ENCODE measurements around the gene NFE2L1. TPM values are rescaled to one million over a fixed set of nuclear protein-coding genes. Genes with fewer than 3 reads are reported as not detected.
"Not testable (repeated sequence)": the region's sequence is repeated elsewhere in the genome, so short reads cannot be mapped to it uniquely, and the experiment has no call there.

The NFE2L1 gene
- total and polyA plus RNA-seq, 5 experiments from 2014 or later: 5.0 to 50.4 (median 14.2) TPM

DNA sequence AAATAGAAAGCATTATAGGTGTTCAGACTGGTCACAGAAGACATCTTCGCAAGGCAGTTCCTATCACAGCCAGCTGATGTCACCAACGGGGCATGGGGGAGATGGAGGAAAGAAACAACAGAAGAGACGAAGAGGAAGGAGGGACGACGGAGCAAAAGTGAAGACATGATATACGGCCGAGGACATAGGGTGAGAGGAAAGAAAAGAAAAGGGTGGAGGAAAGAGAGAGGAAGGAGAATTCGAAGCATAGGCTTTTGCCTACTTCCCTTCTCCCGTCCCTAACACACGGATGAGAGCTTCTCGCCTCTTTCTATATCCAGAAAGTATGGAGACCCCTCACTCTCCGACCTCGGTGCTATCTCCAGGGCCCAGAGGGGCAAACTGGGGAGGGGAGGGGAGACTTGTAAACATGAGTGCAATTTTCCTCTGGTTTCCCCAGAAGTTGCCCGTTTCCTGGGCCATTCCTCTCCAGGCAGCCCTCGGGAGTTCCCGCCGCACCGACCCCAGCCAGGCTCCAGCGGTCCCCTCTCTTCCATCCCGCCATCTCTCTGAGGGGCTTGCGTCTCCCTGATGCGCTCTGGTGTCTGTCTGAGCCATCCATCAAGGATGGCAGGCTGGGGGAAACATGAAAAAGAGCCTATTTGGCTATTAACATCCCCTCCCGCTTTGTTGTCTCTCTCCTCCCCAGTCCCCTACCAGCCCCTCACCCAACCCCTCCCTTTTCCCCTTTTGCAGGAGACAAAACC lies 36.6 kb upstream of the NFE2L1 start:
- Mint-ChIP-seq H3K4me3 (peak overlapping the region; percentile 70 to 94 (median 86)), H3K9me3 (no peaks in the 10 kb centered on the region), H3K27me3 (peaks cover 33 to 64% (median 46%) of the 10 kb centered on the region in 5 donors), H3K27ac (peak overlapping the region in 6 of 10 donors; percentile 13 to 60 (median 26)), H3K36me3 (no peaks in the 10 kb centered on the region), H3K4me1 (peaks cover 10 to 16% (median 12%) of the 10 kb centered on the region in 4 donors)
- ATAC-seq (peak; percentile 65 to 78), DNase-seq (peak in 9 of 10 donors; percentile 6 to 74 (median 38))
- POLR2A ChIA-PET: interaction anchor here (0.6 kb wide), 1 partner anchor 56 kb away, joined by 4 read pairs; no protein-coding TSS in a partner anchor

DNA sequence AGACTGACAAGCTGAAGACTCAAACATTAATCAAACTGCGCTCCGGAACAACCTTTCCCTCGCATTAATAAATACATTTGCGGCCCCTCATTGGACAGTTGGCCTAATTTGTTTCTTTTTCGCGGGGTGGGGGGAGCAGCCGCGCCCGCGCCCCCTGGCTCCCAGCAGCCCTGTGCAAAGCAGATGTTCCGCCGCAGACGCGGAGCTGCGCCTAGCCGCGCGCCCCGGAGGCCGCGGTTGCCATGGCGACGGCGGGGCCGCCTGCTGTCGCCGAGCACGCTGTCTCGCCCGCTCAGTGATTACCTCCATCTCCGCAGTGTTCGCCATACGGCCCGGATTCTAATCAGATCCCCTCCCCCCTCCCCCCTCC lies 36.0 kb upstream of the NFE2L1 start:
- Mint-ChIP-seq H3K36me3 (no peaks in the 10 kb centered on the region), H3K4me1 (peaks cover 10 to 16% (median 12%) of the 10 kb centered on the region in 4 donors), H3K9me3 (no peaks in the 10 kb centered on the region), H3K27ac (peak overlapping the region in 3 of 10 donors; percentile 21 to 60 (median 47)), H3K27me3 (peaks cover 29 to 60% (median 42%) of the 10 kb centered on the region in 5 donors), H3K4me3 (peak overlapping the region; percentile 70 to 94 (median 86))
- POLR2A ChIA-PET: interaction anchor here (0.6 kb wide), 1 partner anchor 57 kb away, joined by 4 read pairs; no protein-coding TSS in a partner anchor
- DNase-seq: peak; percentile 46 to 82 (median 62)
- peak; percentile 86 to 94 for ATAC-seq

GRCh38 chr17:48012654-48013053 lies 35.5 kb upstream of the NFE2L1 start:
- Mint-ChIP-seq H3K27me3 (peaks cover 29 to 56% (median 40%) of the 10 kb centered on the region in 5 donors), H3K4me1 (peaks cover 10 to 21% (median 16%) of the 10 kb centered on the region in 4 donors), H3K4me3 (peak overlapping the region; percentile 43 to 90 (median 71)), H3K36me3 (no peaks in the 10 kb centered on the region), H3K9me3 (no peaks in the 10 kb centered on the region), H3K27ac (no peak overlapping the region)
- POLR2A ChIA-PET: interaction anchor here (0.6 kb wide), 1 partner anchor 100 kb away, joined by 5 read pairs; no protein-coding TSS in a partner anchor
- ATAC-seq: no peak
- no peak for DNase-seq

DNA sequence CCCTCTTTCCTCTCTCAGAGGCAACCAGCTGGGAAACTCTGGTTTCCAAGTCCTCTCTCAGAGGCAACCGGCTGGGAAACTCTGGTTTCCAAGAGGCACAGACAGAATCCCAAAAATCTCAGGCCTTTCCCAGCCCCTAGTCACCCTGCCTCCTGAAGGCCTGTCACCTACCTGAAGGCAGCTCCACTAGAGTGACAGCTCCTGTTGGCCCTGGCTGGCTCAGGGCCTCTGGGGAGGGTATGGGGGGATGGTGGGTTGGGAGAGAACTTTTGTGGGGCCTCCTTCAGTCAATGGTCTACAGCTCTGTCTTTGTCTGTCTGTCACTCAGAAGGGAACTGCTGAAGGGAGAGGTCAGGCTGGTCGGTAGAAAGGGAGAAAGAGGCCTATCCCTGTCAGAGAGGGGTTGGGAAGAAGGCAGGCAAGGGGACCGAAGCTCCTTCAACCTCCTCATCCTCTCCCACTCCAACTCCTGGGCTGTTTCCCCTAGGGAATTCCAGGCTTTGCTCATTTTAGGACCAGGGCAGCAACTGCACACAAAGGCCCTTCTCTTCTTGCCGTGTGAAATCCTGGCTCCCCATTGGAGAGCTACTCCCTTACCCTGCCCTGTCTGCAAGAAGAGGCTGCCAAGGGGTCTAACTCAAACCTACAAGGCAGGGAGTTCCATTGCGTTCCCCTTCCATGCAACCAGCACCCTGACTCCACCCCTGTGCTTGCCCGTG lies 34.1 kb upstream of the NFE2L1 start:
- POLR2A ChIA-PET: interaction anchor here (0.5 kb wide), 1 partner anchor 8 kb away, joined by 3 read pairs; no protein-coding TSS in a partner anchor
- peaks cover 26 to 54% (median 38%) of the 10 kb centered on the region in 5 donors for H3K27me3 Mint-ChIP-seq

DNA sequence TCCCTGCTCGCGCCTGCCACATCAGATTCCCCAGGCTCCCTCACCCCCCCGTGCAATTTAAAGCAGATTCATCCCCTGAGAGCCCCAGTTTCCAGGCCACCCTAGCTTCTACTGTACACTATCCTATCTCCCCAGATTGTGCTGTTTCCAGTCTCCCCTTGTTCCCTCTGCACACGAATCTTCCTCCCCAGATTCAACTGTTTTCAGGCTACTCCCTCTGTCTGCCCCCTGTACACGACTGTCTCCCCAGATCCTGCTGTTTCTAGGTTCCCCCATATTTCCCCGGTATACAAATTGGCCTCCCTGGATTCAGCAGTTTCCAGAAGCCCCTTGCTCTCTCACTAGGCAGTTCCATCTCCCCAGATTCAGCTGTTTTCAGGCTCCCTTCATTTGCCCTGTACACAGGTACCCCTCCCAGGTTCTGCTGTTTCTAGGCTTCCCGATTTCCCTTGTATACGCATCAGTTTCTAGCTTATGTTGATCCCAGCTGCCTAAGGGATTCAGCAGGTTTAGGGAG lies 33.5 kb upstream of the NFE2L1 start:
- Mint-ChIP-seq H3K9me3 (no peaks in the 10 kb centered on the region), H3K4me1 (peaks cover 10 to 26% (median 22%) of the 10 kb centered on the region in 4 donors), H3K27ac (no peak overlapping the region), H3K27me3 (peaks cover 26 to 52% (median 37%) of the 10 kb centered on the region in 5 donors), H3K4me3 (peak overlapping the region in 1 of 10 donors; percentile 26), H3K36me3 (no peaks in the 10 kb centered on the region)
- DNase-seq: no peak
- ATAC-seq: no peak
- POLR2A ChIA-PET: no interaction called here

More for the DNA sequence above, 34.1 kb upstream of the NFE2L1 start:
- DNase-seq: no peak
- Mint-ChIP-seq H3K4me1 (peaks cover 10 to 26% (median 22%) of the 10 kb centered on the region in 4 donors), H3K27ac (no peak overlapping the region), H3K9me3 (no peaks in the 10 kb centered on the region), H3K36me3 (no peaks in the 10 kb centered on the region), H3K4me3 (no peak overlapping the region)
- ATAC-seq: no peak

DNA sequence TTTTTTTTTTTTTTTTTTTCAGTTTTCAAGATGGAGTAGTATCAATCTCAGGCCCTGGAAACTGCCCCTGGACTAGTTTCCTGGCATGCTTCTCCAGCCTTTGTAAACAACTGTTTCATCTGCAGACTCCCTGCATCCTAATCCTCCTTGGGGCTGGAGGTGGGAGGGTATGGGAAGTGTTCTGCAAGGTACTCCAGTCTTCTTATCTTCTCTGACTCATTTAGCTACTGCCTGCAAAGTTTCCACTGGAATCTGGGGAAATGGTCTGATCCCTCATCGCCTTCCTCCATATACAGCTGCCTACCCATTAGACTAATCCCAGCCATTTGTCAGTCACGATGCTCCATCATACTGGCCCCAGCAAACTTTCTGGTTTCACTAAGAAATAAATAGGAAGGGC lies 32.0 kb upstream of the NFE2L1 start:
- DNase-seq (no peak), ATAC-seq (no peak)
- POLR2A ChIA-PET: interaction anchor here (1.2 kb wide), 1 partner anchor 32 kb away, joined by 4 read pairs; the partner anchor contains the start of gene NFE2L1
- H3K9me3 Mint-ChIP-seq: no peaks in the 10 kb centered on the region
- H3K36me3 Mint-ChIP-seq: no peaks in the 10 kb centered on the region
- peaks cover 10 to 25% (median 22%) of the 10 kb centered on the region in 4 donors for H3K4me1 Mint-ChIP-seq
- no peak overlapping the region for H3K4me3 Mint-ChIP-seq
- H3K27ac Mint-ChIP-seq: no peak overlapping the region
- H3K27me3 Mint-ChIP-seq: peaks cover 24 to 48% (median 32%) of the 10 kb centered on the region in 5 donors

DNA sequence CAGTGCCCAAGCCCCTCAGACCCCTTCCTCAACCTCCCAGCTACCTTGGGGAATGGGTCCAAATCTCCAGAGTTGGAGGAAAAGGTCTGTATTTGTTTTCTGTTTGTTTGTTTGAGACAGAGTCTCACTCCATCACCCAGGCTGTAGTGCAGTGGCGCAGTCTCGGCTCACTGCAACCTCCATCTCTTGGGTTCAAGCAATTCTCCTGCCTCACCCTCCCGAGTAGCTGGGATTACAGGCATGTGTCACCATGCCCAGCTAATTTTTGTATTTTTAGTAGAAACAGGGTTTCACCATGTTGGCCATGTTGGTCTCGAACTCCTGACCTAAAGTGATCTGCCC lies 30.4 kb upstream of the NFE2L1 start:
- Mint-ChIP-seq H3K27ac (peak overlapping the region in 2 of 10 donors; percentile 88 to 93), H3K4me3 (peak overlapping the region in 3 of 10 donors; percentile 48 to 64 (median 50)), H3K4me1 (peaks cover 0 to 14% (median 11%) of the 10 kb centered on the region in 4 donors), H3K27me3 (peaks cover 24 to 44% (median 34%) of the 10 kb centered on the region in 5 donors)
- not testable (repeated sequence) for H3K9me3 Mint-ChIP-seq, H3K36me3 Mint-ChIP-seq
- POLR2A ChIA-PET: interaction anchor here (1.0 to 2.5 kb wide), 2 partner anchors 47 to 95 kb away, joined by 3 to 7 read pairs; partner anchors contain the start of gene CDK5RAP3
- DNase-seq (peak in 1 of 10 donors; percentile 11), ATAC-seq (peak in 1 of 2 donors; percentile 22)

GRCh38 chr17:48021934-48022333 lies 26.2 kb upstream of the NFE2L1 start:
- Mint-ChIP-seq H3K27ac (no peak overlapping the region), H3K36me3 (peaks cover 0 to 3% (median 0%) of the 10 kb centered on the region in 3 donors), H3K27me3 (peaks cover 21 to 38% (median 26%) of the 10 kb centered on the region in 5 donors), H3K9me3 (no peaks in the 10 kb centered on the region), H3K4me3 (no peak overlapping the region), H3K4me1 (peaks cover 16 to 52% (median 43%) of the 10 kb centered on the region in 4 donors)
- ATAC-seq (no peak), DNase-seq (no peak)
- POLR2A ChIA-PET: interaction anchor here (0.6 to 0.7 kb wide), 3 partner anchors 86 to 593 kb away, joined by 3 to 5 read pairs (median 4); partner anchors contain the start of gene HOXB8

GRCh38 chr17:48022901-48023300 lies 25.3 kb upstream of the NFE2L1 start:
- ATAC-seq (no peak), DNase-seq (no peak)
- Mint-ChIP-seq H3K27me3 (peaks cover 21 to 47% (median 29%) of the 10 kb centered on the region in 5 donors), H3K27ac (no peak overlapping the region), H3K4me1 (peaks cover 16 to 45% (median 38%) of the 10 kb centered on the region in 4 donors), H3K36me3 (peaks cover 0 to 3% (median 0%) of the 10 kb centered on the region in 3 donors), H3K4me3 (peak overlapping the region in 7 of 10 donors; percentile 20 to 85 (median 39)), H3K9me3 (no peaks in the 10 kb centered on the region)
- POLR2A ChIA-PET: interaction anchor here (0.7 kb wide), 1 partner anchor 36 kb away, joined by 5 read pairs; no protein-coding TSS in a partner anchor

DNA sequence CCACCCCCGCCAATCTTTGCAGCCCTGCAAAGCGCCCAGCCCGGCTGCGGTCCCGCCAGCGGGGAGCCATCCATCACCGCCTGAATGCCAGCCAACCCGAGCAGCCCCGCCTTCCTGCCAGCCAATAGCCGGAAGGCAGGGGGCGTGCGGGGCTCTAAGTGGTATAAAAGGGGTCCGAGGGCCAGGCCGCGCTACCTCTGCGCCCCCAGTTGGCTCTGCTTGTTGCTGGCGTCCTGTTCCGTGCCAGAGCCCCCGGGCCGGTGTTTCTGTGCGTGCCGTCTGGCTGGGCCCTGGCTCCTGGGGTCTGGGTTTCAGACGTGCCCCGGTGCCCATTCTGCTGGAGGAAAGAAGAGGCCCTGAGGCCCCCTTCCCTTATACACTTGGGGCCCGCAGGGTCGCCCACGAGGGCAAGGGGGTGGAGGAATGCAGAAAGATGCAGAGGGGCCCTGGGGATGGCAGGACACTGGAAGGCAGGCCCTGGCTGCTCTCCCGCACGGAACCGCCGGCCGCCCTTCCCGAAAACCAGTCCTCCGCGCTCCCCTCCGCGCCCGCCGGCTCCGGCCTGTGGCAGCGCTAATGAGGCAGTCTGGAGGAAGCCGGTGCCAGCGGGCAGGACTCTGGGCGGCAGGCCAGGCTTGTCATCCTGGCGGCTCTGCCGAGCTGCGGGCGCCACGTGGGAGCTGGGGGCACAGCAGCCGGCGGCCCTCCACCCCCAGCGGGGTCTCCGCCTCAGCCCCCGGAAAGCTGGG lies 24.6 kb upstream of the NFE2L1 start:
- POLR2A ChIA-PET: no interaction called here
- peaks cover 16 to 41% (median 34%) of the 10 kb centered on the region in 4 donors for H3K4me1 Mint-ChIP-seq
- peaks cover 0 to 3% (median 0%) of the 10 kb centered on the region in 3 donors for H3K36me3 Mint-ChIP-seq
- peaks cover 21 to 54% (median 32%) of the 10 kb centered on the region in 5 donors for H3K27me3 Mint-ChIP-seq
- H3K4me3 Mint-ChIP-seq: peak overlapping the region; percentile 63 to 85 (median 74)
- peak in 9 of 10 donors; percentile 14 to 70 (median 34) for DNase-seq
- H3K27ac Mint-ChIP-seq: peak overlapping the region in 1 of 10 donors; percentile 31
- H3K9me3 Mint-ChIP-seq: no peaks in the 10 kb centered on the region
- peak in 1 of 2 donors; percentile 20 for ATAC-seq

All from naive thymus-derived CD8-positive, alpha-beta T cell (primary cell).